HG03060 (cell line): Measurements from ENCODE around the gene TCF12.
"Not testable (repeated sequence)": the region's sequence is repeated elsewhere in the genome, so short reads cannot be mapped to it uniquely, and the experiment has no call there.

Source experiments
- ATAC-seq: cut with Tn5 transposase; IDR thresholded peaks from one replicate; pipeline ENCODE4 v1.9.1; 2021; ENCODE audit warnings: low read depth, moderate number of reproducible peaks; ENCODE audit not compliant: unreplicated experiment

Gene TCF12

DNA sequence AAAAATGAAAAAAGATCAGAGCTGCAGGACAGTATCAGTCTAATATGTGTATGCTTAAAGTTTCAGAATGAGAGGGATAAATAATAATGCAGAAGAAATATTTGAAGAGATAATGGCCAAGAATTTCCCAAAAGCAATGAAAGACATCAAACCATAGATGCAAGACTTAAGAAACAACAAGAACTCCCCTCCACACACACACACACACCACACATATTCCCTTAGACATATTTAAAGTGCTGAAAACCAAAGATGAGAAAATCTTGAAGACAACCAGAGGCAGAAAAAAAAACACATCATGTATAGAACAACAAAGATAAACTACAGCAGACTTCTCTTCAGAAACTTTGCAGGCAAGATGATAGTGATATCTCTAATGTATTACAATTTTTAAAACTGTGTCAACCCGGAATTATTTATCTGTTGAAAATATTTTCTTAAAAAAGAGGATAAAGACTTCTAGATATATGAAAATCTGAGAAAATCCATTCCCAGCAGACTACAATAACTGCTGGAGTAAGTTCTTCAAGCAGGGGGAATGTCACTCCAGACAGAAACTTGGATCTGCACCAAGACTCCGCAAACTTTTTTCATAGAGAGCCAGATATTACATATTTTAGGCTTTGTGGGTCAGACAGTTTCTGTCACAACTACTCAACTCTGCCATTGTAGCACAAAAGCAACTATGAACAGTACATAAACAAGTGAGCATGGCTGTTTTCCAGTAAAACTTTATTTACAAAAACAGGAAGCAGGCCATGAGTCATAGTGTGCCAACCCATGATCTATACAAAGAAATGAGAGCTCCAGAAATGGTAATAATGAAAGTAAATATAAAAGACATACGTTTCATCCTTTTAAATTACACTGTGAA is 234.5 kb downstream of the TCF12 start:
- ATAC-seq, result no peak

DNA sequence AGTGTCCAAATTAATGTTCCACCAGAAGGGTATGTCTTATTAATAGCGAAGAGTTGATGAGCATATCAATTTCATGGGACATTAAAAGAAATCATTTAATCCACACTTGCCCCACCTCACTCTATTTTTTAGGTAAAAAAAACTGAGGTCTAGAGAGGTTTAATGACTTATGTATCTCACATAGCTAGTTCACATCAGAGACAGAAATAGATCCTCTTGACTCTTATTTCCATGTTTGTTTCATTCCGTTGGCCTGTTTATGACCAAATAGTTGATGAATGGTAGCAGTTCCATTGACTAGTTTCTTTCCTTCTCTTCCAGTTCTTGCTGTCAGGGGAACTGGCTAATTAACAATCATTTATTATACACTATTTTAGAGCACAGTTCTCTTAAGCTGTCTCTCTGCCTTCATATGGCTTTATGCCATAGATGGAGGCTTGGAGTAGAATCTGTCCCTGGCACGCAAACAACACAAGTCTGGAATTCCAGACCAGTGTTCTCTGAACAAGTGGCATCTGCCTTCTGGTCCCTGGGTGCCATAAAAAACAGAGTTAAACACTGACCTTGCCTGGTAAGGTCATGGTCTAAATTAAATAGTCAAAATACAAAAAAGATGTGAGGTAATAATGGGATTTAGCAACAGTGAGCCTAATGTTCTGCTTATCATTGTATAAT is 237.9 kb downstream of the TCF12 start:
- ATAC-seq, result no peak

DNA sequence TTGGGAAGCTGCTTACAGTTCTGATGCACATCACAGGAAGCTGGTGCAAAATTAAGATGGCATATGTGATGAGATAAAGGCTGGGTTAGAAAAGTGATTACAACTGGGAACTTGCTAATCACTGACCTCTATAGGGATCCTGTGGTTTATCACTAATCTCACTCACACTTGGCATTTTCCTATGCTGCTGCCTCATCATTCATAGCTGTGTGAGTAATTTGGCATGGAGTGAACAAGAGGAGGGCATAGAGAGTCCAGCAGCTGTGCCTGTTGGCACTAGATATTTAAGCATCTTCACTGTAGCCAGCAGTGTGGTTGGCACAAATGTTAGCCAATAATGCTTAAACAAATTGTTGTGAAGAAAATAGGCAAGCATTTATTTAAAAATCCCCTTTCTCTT is 240.1 kb downstream of the TCF12 start:
- ATAC-seq, result no peak

DNA sequence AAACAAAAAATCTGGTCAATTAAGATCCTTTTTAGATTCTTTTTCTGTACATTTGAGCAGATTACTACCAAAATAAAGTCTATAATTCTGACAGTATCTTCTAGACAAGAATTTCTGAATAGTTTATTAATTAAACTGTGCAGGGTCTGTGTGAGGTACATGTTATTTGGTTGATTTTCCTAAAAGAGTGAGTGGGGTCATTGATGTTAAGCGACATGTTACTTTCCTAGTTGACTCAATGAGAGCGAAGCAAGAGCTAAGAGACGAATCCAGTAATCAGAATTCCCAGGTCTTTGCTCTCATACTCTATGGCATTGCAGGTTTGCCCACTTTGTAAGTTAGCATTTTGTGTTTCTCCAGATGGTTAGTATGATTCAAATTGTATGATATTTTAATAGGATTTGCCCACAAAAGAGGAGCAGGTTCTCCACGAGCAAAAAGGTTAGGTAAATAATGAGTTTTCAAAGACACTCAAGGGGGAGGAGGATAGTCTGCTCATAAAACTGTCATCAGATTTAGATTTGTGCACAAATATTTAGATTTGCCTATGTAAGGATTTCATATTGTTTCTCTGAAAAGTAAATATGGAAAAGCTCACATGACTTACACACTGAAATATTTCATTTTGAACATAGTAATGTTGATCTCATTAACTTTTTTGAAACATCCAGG is 240.7 kb downstream of the TCF12 start:
- ATAC-seq, result no peak

DNA sequence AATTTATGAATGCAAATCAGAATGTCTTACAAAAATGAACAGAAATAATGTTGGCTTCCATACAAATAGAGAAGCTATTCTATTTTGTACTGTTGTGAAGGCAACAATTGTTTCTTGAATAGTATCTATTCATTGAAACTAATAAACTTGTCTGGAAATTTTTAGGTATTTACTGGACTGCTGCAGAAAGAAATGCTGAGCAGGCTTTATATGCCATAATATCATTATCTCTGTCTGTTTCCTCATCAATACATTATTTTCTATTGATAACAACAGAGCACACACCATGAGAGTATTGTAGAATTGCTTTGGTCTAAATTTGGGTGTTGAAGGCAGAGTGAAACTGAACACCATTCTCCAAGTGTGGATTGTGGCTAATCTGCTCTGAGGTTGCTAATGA is 241.3 kb downstream of the TCF12 start:
- no peak for ATAC-seq

DNA sequence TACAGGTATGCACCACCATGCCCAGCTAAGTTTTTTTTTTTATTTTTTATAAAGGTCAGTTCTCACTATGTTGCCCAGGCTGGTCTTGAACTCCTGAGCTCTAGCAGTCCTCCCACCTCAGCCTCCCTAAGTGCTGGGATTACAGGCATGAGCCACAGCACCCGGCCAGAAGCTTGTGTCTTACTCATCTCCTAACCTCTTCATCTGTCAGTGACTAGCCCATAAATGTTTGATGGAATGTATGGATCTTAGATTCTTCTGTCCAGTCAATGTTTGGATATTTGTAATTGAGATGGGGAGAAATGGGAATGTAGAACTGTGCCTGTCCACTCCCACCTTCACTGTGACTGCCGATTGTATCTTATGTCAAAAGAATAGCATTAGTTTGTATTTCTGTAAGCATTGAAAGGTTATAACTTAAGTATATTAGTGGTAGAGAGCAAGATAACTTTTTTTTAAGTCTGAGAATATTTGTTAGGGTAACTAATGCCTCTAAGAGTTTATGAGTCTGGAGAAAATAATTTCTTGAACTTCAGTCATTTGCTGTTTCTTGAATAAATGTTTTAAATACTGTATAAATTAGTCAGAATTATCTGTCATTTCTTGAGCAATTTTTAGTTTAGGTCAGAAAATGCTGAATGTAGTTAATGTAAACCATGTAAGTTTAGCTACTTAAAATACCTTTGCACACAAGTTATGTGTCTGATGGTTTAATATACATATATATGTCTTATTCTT is 242.5 kb downstream of the TCF12 start:
- ATAC-seq, result no peak

DNA sequence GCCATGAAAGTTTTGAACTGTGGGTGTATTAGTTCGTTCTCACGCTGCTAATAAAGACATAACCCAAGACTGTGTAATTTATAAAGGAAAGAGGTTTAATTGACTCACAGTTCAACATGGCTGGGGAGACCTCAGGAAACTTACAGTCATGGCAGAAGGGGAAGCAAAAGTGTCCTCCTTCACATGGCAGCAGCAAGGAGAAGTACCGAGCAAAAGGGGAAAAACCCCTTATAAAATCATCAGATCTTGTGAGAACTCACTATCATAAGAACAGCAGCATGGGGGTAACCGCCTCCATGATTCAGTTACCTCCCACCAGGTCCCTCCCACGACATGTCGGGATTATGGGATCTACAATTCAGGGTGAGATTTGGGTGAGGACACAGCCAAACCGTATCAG is 245.8 kb downstream of the TCF12 start:
- not testable (repeated sequence) for ATAC-seq

DNA sequence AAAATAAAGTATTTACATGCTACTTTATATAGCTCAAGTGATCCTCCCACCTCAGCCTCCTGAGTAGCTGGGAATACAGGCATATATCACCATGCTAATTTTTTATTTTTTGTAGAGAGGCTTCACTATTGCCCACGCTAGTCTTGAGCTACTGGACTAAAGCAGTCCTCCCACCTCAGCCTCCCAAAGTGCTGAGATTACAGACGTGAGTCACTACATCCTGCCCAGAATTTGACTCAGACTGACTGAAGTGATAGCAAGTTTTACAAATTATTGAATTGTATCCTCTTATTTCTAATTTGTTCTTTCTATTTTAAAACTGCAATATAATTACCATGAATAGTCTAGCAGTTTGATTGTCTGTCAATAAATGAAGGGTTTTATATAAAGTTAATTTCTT is 247.5 kb downstream of the TCF12 start:
- ATAC-seq, result no peak

DNA sequence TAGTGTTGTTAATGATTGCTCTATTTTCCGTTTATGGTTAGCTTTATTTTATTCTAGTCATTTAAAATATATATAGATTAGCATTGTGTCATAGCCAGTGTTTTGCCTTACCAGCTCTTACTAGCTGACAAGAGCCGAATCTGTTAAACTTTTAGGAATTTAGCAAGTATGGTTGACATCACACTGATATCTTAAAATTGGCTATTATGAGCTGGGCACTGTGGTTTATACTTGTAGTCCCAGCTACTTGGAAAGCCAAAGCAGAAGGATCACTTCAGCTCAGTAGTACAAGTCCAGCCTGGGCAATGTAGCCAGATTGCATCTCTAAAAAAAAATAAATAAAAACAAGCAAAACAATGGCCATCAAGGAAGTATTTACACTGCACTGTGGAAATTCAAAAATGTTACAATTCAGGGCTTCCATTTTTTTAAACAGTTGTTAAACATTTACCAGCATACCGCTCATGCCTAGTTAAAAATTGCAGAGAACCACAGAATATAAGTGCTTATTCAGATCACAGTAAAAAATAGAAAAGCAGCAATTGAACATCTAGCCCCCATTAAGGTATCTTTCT is 249.5 kb downstream of the TCF12 start:
- ATAC-seq, result no peak

DNA sequence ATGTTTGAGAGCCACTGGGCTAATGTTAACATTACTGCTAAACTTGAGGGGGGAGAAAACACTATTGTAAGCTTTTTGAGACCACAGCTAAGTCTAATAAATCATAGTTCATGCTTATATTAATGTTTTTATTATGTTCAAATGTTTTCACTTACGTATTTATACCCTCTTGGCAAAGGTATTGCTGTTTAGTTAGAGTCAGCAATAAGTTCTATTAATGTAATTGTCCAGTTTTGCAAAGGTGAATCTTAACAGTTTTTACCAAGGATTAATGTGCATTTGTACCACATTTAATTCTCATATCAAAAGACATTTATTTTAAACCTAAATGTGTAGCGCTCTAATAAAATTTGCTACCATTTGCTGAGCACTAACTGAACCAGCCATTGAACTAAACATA is 251.2 kb downstream of the TCF12 start:
- no peak for ATAC-seq

DNA sequence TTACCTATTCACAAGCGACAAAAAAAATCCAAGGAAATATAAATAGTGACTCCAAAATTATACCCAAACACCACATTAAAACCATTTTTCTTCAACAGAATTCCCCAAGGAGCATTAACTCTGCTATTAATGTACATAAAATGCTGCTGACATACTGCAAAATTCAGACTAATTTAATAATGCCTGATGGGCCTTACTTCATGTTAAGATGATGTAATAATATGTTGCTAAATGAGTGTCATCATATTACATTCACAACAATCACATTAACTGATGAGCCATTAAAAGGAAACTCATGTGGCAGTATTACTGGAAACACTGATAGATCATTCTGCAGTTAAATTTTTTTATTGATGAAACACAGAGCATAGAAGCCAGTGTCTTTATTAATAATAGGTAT is 253.0 kb downstream of the TCF12 start:
- ATAC-seq, result no peak

DNA sequence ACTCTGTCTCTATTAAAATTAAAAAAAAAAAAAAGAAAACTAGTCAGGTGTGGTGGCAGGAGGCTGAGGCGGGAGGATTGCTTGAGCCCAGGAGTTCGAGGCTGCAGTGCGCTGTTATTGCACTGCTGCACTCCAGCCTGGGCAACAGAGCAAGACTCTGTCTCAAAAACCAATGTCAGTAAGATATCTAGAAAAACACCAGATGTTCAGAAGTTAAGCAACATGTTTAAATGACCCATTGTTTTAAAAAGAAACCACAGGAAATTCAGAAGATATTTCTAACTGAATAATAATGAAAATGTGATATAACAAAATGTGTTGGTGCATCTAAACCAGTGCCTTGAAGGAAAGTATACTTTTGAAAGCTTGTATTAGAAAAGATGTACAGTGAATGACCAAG is 254.5 kb downstream of the TCF12 start:
- ATAC-seq, result no peak

DNA sequence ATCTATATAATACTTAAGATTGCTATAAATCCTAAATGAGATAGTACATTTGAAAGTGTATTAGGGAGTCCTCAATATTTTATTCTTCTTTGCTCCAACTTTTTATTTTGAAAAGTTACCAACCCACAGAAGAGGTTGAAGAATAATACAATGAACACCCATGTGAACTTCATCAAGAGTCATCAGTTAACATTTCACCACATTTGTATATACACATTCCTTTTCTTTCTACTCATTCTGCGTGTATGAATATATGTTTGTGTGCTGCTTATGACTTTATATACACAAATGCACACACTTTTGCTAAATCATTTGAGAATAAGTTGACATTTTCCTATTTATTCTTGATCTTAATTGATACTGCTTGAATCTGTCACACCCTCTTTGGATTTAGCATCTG is 264.6 kb downstream of the TCF12 start:
- no peak for ATAC-seq

DNA sequence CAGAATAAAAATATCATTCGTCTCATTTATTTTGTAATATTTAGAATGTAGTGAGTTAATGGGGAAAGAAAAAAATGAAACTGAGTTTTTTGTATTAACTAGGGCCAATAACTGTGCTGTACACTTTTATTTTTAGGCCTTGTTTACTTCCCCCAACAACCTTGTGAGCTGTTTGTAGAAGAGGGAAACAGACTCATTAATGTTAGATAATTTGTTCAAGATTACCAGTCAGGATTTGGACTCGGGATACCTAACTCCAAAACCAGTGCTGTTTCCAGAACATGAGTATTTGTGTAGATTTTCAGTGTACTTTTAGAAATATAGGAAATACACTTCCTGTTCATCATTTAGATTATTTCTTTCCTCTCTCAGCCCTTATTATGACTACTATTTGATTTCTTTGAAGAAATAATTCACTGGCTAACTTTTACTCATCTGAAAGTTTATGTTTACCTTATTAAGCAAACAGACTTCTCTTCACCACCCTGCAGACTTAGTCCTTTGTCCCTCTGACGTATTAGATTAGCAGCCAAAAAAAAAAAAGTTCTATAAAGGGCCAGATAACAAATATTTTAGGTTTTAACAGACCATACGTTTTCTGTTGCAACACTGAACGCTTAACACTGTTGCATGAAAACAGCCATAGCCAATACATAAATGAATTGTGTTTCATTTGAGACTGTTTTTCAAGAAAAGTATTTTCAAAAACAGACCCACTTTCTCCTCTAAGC is 265.3 kb downstream of the TCF12 start:
- no peak for ATAC-seq

DNA sequence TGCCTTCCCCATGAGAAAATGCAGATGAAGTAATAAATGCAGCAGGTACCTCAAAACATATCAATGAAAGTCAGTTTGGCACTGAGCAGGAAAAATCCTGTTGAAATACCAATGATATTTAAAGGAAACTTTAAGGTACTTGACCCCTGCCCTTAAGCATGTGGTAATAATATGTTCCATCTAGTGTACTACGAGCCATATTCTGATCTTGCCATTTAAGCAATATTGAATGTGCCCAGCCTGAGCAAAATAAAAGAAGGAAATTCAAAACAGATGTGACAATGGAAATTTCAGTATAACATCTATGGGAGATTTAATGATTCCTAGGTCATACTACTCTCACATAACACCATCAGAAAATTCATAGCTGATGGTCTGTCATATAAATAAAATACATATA is 266.1 kb downstream of the TCF12 start:
- no peak for ATAC-seq

DNA sequence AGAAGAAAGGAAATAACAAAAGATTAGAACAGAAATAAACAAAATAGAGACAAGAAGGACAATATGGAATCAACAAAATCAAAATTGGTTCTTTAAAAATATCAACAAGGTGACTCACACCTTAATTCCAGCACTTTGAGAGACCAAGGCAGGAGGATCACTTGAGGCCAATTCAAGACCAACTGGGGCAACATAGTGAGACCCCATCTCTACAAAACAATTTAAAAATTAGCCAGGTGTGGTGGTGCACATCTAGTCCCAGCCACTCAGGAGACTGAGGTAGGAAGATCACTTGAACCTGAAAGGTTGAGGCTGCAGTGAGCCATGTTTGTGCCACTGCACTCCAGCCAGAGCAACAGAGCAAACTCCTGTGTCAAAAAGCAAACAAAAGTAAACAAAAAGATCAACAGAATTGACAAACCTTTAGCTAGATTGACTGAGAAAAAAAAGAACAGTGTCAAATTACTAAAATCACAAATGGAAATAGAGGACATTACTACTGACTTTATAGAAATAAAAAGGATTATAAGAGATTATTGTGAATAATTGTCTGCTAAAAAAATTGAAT is 267.1 kb downstream of the TCF12 start:
- ATAC-seq, result no peak

DNA sequence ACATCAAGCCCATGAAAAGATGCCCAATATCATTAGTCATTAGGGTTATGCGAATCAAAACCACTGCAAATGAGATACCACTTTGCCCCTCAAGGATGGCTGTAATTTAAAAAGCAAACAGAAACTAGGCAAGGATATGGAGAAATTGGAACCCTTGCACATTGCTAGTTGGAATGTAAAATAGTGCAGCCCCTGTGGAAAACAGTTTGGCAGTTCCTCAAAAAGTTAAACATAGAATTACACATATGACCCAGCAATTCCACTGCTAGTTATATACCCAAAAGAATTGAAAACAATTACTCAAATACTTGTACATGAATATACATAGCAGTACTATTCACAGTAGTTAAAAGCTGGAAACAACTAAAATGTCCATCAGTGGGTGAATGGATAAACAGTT is 271.0 kb downstream of the TCF12 start:
- no peak for ATAC-seq

DNA sequence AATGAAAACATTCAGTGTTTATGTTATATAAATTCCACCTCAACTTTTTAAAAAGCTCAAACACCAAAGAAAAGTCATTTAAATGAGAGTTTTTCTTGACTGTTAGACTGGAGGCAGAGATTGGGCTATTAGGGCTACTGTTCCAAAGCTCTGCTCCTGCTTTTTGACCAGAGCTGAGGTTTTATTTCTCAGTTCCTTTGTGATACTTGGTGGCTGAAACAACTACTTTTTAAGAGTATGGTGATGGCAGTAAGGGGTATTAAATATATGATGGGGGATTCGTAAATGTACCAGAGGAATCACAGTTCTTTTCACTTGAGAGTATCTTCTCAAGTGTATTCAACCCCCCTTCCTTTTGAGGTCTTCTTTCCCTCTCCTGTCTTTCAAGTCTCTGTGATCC is 271.8 kb downstream of the TCF12 start:
- ATAC-seq, result no peak

DNA sequence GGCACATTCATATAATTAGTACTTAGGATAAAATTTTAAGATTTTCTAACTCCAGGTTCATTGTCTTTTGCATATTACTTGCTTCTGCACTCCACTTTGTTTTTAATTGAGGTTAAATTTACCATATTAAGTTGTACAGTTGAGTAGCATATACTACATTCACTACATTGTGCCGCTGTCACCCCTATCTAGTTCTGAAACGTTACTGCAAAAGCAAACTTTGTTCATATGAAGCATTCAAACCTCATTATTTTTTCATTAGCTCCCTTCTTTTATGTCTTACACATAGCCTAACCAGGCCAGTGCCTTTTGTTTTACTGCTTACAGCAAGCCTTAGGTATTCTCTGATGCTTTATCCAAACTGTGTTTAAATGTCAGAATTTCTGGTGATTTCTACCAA is 274.7 kb downstream of the TCF12 start:
- ATAC-seq, result no peak

DNA sequence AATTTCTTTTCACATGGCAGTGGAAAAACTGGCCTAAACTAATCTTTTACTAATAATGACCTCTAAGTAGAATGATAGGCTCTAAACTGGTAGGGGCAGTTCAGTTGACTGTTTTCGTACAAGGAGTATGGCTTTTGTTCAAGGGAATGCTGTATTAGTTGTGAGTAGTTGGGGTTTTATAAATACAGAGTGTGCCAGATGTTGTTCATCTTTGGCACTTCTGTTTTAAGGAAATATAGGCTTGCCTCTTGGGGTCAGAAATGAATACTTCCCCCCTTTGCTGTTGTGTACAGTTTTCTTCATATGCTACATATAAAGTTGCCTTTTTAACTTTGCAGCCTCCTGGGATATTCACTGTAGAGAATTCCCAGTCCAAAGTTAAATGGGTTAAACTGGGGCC is 276.9 kb downstream of the TCF12 start:
- ATAC-seq, result no peak
